ENCODE results near the gene IL27RA.

IL27RA gene

GRCh38 chr19:14061751-14062557 is 30.4 kb downstream of the IL27RA start, which contains the start of gene PALM3:
Gene PALM3, minus strand, starts transcription at chr19:14062076. Its CDS starts 96 bp downstream, at chr19:14061980.
- no peak for DNase-seq

GRCh38 chr19:14062558-14062855 is 30.9 kb downstream of the IL27RA start:
- DNase-seq: no peak

GRCh38 chr19:14063105-14063504 is 31.5 kb downstream of the IL27RA start:
- DNase-seq: no peak

- DNase-seq: no peak
Observed at GRCh38 chr19:14066134-14066533, 34.6 kb downstream of the IL27RA start.

- DNase-seq: no peak
Observed at GRCh38 chr19:14070268-14071050, 38.9 kb downstream of the IL27RA start.

- peak in 1 of 2 donors; percentile 30 for DNase-seq
Observed at GRCh38 chr19:14072535-14073260, 41.1 kb downstream of the IL27RA start, which contains the start of gene MISP3. Gene MISP3, plus strand, starts transcription at chr19:14072786. Its CDS starts 524 bp downstream, at chr19:14073310.

- DNase-seq: peak; percentile 75 to 79
Observed at GRCh38 chr19:14073261-14073924, 41.8 kb downstream of the IL27RA start.

- DNase-seq: no peak
Observed at GRCh38 chr19:14073925-14074838, 42.6 kb downstream of the IL27RA start.

- no peak for DNase-seq
Observed at GRCh38 chr19:14078411-14078810, 46.8 kb downstream of the IL27RA start.

GRCh38 chr19:14080887-14081796 is 49.6 kb downstream of the IL27RA start:
- peak; percentile 99 to 100 for DNase-seq

- DNase-seq: peak; percentile 54 to 60
Observed at GRCh38 chr19:14081797-14082674, 50.5 kb downstream of the IL27RA start.

- DNase-seq: no peak
Observed at GRCh38 chr19:14082675-14082960, 51.1 kb downstream of the IL27RA start.

- no peak for DNase-seq
Observed at GRCh38 chr19:14085309-14085995, 53.9 kb downstream of the IL27RA start, which contains the start of gene C19orf67. Gene C19orf67, minus strand, starts transcription at chr19:14085783. Its CDS starts 156 bp downstream, at chr19:14085627.

GRCh38 chr19:14086098-14086497 is 54.5 kb downstream of the IL27RA start:
- DNase-seq: no peak

- DNase-seq: no peak
Observed at GRCh38 chr19:14088634-14089411, 57.3 kb downstream of the IL27RA start.

- DNase-seq: peak; percentile 17 to 28
Observed at GRCh38 chr19:14089412-14089661, 57.8 kb downstream of the IL27RA start.

GRCh38 chr19:14089662-14090508 is 58.3 kb downstream of the IL27RA start:
- peak; percentile 27 to 41 for DNase-seq
